ENCODE measurements around the gene DLGAP1.

Gene DLGAP1

GRCh38 chr18:3898861-3899613 is 556.1 kb downstream of the DLGAP1 start:
- DNase-seq (ENCODE audit: low spot score): no peak

GRCh38 chr18:3892152-3892551 is 563.0 kb downstream of the DLGAP1 start:
- DNase-seq (ENCODE audit: low spot score): no peak

- DNase-seq (ENCODE audit: low spot score): no peak
These were observed 563.9 kb downstream of the DLGAP1 start for GRCh38 chr18:3891245-3891644.

GRCh38 chr18:3889803-3890202 is 565.3 kb downstream of the DLGAP1 start:
- no peak for DNase-seq (ENCODE audit: low spot score)

- DNase-seq (ENCODE audit: low spot score): no peak
These were observed 566.0 kb downstream of the DLGAP1 start for GRCh38 chr18:3889121-3889520.

- DNase-seq (ENCODE audit: low spot score): no peak
These were observed 568.4 kb downstream of the DLGAP1 start for GRCh38 chr18:3886575-3887322.

GRCh38 chr18:3885209-3885792 is 569.8 kb downstream of the DLGAP1 start:
- peak; percentile 72 for DNase-seq (ENCODE audit: low spot score)

GRCh38 chr18:3879836-3880120 is 575.3 kb downstream of the DLGAP1 start:
- no peak for DNase-seq (ENCODE audit: low spot score)

GRCh38 chr18:3879114-3879835 is 575.8 kb downstream of the DLGAP1 start:
- no peak for DNase-seq (ENCODE audit: low spot score)

GRCh38 chr18:3878401-3878800 is 576.7 kb downstream of the DLGAP1 start:
- no peak for DNase-seq (ENCODE audit: low spot score)

- DNase-seq (ENCODE audit: low spot score): no peak
These were observed 577.4 kb downstream of the DLGAP1 start for GRCh38 chr18:3877678-3878077.

- no peak for DNase-seq (ENCODE audit: low spot score)
These were observed 579.1 kb downstream of the DLGAP1 start for GRCh38 chr18:3875961-3876360.

GRCh38 chr18:3875376-3875775 is 579.7 kb downstream of the DLGAP1 start:
- DNase-seq (ENCODE audit: low spot score): no peak

GRCh38 chr18:3874581-3874980 is 580.5 kb downstream of the DLGAP1 start:
- no peak for DNase-seq (ENCODE audit: low spot score)

- DNase-seq (ENCODE audit: low spot score): no peak
These were observed 581.0 kb downstream of the DLGAP1 start for GRCh38 chr18:3874125-3874524.

- no peak for DNase-seq (ENCODE audit: low spot score)
These were observed 581.4 kb downstream of the DLGAP1 start for GRCh38 chr18:3873698-3874097.

GRCh38 chr18:3873211-3873610 is 581.9 kb downstream of the DLGAP1 start:
- DNase-seq (ENCODE audit: low spot score): no peak

- no peak for DNase-seq (ENCODE audit: low spot score)
These were observed 582.5 kb downstream of the DLGAP1 start for GRCh38 chr18:3872641-3873040.

- no peak for DNase-seq (ENCODE audit: low spot score)
These were observed 583.4 kb downstream of the DLGAP1 start for GRCh38 chr18:3871687-3872086.

GRCh38 chr18:3870914-3871313 is 584.2 kb downstream of the DLGAP1 start:
- DNase-seq (ENCODE audit: low spot score): no peak

- peak; percentile 46 for DNase-seq (ENCODE audit: low spot score)
These were observed 585.3 kb downstream of the DLGAP1 start for GRCh38 chr18:3869848-3870247.

GRCh38 chr18:3867864-3868311 is 587.2 kb downstream of the DLGAP1 start:
- no peak for DNase-seq (ENCODE audit: low spot score)

- no peak for DNase-seq (ENCODE audit: low spot score)
These were observed 587.9 kb downstream of the DLGAP1 start for GRCh38 chr18:3867236-3867635.

Measured in HuH-7 (cell line).